ENCODE results near the gene PAQR9. TPM values are rescaled to one million over a fixed set of nuclear protein-coding genes. Genes with fewer than 3 reads are reported as not detected.

PAQR9 gene
- polyA plus RNA-seq, 1 of the 3 experiments (the other 2 are of a cell fraction), result 0.16 TPM

GRCh38 chr3:142935963-142936362 lies 27.5 kb downstream of the PAQR9 start:
- no peaks in the 10 kb centered on the region for H3K27me3 ChIP-seq (ENCODE audit: insufficient read depth)
- no peak for DNase-seq
- no peaks in the 10 kb centered on the region for H3K4me1 ChIP-seq (ENCODE audit: control insufficient read depth in 1 of 2, insufficient read depth in 2 of 2, low read depth in 1 of 2, low read length in 1 of 2)
- ChIA-PET CTCF (no interaction called here), POLR2A (no interaction called here)
- WGBS (ENCODE audit: low lambda C conversion rate), result 30% methylated on average over 5 of the region's 5 CpGs
- H3K9ac ChIP-seq, result no peak overlapping the region
- peaks cover 6% of the 10 kb centered on the region for H3F3A ChIP-seq (replicated peaks; ENCODE audit: insufficient read depth)
- H3K79me2 ChIP-seq (ENCODE audit: insufficient read depth), result no peaks in the 10 kb centered on the region
- H2AFZ ChIP-seq (ENCODE audit: low read depth), result no peak overlapping the region
- H3K4me2 ChIP-seq, result no peak overlapping the region
- H3K4me3 ChIP-seq (ENCODE audit: low read depth in 2 of 2, low read length in 1 of 2), result no peak overlapping the region
- TF ChIP-seq TCF12 (IDR thresholded peaks at IDR 0.05) (no peak), USF2 (IDR thresholded peaks at IDR 0.05; ENCODE audit: borderline replicate concordance, low read depth, low read length) (no peak), GATA2 (CRISPR knock-in tag; IDR thresholded peaks at IDR 0.05) (no peak), MAX (IDR thresholded peaks at IDR 0.05; ENCODE audit: low read depth) (no peak), NFIC (IDR thresholded peaks at IDR 0.05; ENCODE audit: borderline replicate concordance) (no peak), CHD2 (IDR thresholded peaks at IDR 0.05; ENCODE audit: low read length, partially characterized antibody) (no peak), YY1 (IDR thresholded peaks at IDR 0.05; ENCODE audit: low read depth) (no peak)
- H3K27ac ChIP-seq (ENCODE audit: low read depth in 2 of 2, low read length in 1 of 2), result no peak overlapping the region
- H4K20me1 ChIP-seq (ENCODE audit: insufficient read depth), result no peaks in the 10 kb centered on the region
- no peaks in the 10 kb centered on the region for H3K9me2 ChIP-seq
- no peaks in the 10 kb centered on the region for H3K36me3 ChIP-seq (replicated peaks in 1 of 2; ENCODE audit: control insufficient read depth in 1 of 2, insufficient read depth in 2 of 2, low read length in 1 of 2)
- no peaks in the 10 kb centered on the region for H3K9me3 ChIP-seq

GRCh38 chr3:142934887-142935269 lies 28.6 kb downstream of the PAQR9 start:
- H3K9me3 ChIP-seq, result no peaks in the 10 kb centered on the region
- H4K20me1 ChIP-seq (ENCODE audit: insufficient read depth), result no peaks in the 10 kb centered on the region
- no peaks in the 10 kb centered on the region for H3K9me2 ChIP-seq
- H3K27me3 ChIP-seq (ENCODE audit: insufficient read depth), result no peaks in the 10 kb centered on the region
- no peak overlapping the region for H3K4me2 ChIP-seq
- DNase-seq, result no peak
- H3K9ac ChIP-seq, result no peak overlapping the region
- H3K4me3 ChIP-seq (ENCODE audit: low read depth in 2 of 2, low read length in 1 of 2), result no peak overlapping the region
- H3K27ac ChIP-seq (ENCODE audit: low read depth in 2 of 2, low read length in 1 of 2), result no peak overlapping the region
- 45% methylated on average over 3 of the region's 3 CpGs for WGBS (ENCODE audit: low lambda C conversion rate)
- no peaks in the 10 kb centered on the region for H3K4me1 ChIP-seq (ENCODE audit: control insufficient read depth in 1 of 2, insufficient read depth in 2 of 2, low read depth in 1 of 2, low read length in 1 of 2)
- H3K36me3 ChIP-seq (replicated peaks in 1 of 2; ENCODE audit: control insufficient read depth in 1 of 2, insufficient read depth in 2 of 2, low read length in 1 of 2), result no peaks in the 10 kb centered on the region
- ChIA-PET CTCF (no interaction called here), POLR2A (no interaction called here)
- H3K79me2 ChIP-seq (ENCODE audit: insufficient read depth), result no peaks in the 10 kb centered on the region
- H3F3A ChIP-seq (replicated peaks; ENCODE audit: insufficient read depth), result peaks cover under 1% of the 10 kb centered on the region
- H2AFZ ChIP-seq (ENCODE audit: low read depth), result no peak overlapping the region
- TF ChIP-seq EP300 (IDR thresholded peaks at IDR 0.05; ENCODE audit: borderline replicate concordance in 1 of 2, low read depth in 1 of 2, low read length in 1 of 2), result no peak
- TF ChIP-seq, protein P1, sequence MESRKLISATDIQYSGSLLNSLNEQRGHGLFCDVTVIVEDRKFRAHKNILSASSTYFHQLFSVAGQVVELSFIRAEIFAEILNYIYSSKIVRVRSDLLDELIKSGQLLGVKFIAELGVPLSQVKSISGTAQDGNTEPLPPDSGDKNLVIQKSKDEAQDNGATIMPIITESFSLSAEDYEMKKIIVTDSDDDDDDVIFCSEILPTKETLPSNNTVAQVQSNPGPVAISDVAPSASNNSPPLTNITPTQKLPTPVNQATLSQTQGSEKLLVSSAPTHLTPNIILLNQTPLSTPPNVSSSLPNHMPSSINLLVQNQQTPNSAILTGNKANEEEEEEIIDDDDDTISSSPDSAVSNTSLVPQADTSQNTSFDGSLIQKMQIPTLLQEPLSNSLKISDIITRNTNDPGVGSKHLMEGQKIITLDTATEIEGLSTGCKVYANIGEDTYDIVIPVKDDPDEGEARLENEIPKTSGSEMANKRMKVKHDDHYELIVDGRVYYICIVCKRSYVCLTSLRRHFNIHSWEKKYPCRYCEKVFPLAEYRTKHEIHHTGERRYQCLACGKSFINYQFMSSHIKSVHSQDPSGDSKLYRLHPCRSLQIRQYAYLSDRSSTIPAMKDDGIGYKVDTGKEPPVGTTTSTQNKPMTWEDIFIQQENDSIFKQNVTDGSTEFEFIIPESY (IDR thresholded peaks at IDR 0.05; ENCODE audit: borderline replicate concordance, low read depth), result no peak
- no peak for TF ChIP-seq REST (IDR thresholded peaks at IDR 0.05; ENCODE audit: low read depth, low read length)
- no peak for TF ChIP-seq FOXJ3 (CRISPR knock-in tag; IDR thresholded peaks at IDR 0.05)
- no peak for TF ChIP-seq MXI1 (IDR thresholded peaks at IDR 0.05; ENCODE audit: low read depth, low read length)
- TF ChIP-seq TAF1 (IDR thresholded peaks at IDR 0.05; ENCODE audit: borderline replicate concordance, low read depth, low read length), result no peak
- no peak for TF ChIP-seq JUND (IDR thresholded peaks at IDR 0.05)
- TF ChIP-seq IRF3 (IDR thresholded peaks at IDR 0.05; ENCODE audit: low read depth, low read length), result no peak
- TF ChIP-seq, protein P2, sequence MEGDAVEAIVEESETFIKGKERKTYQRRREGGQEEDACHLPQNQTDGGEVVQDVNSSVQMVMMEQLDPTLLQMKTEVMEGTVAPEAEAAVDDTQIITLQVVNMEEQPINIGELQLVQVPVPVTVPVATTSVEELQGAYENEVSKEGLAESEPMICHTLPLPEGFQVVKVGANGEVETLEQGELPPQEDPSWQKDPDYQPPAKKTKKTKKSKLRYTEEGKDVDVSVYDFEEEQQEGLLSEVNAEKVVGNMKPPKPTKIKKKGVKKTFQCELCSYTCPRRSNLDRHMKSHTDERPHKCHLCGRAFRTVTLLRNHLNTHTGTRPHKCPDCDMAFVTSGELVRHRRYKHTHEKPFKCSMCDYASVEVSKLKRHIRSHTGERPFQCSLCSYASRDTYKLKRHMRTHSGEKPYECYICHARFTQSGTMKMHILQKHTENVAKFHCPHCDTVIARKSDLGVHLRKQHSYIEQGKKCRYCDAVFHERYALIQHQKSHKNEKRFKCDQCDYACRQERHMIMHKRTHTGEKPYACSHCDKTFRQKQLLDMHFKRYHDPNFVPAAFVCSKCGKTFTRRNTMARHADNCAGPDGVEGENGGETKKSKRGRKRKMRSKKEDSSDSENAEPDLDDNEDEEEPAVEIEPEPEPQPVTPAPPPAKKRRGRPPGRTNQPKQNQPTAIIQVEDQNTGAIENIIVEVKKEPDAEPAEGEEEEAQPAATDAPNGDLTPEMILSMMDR (IDR thresholded peaks at IDR 0.05), result no peak
- no peak for TF ChIP-seq RAD21 (IDR thresholded peaks at IDR 0.05; ENCODE audit: low read length)
- TF ChIP-seq EZH2phosphoT487 (IDR thresholded peaks at IDR 0.05; ENCODE audit: borderline replicate concordance, low read depth), result no peak
- TF ChIP-seq POLR2AphosphoS5 (IDR thresholded peaks at IDR 0.05; ENCODE audit: low read depth, low read length), result no peak
- TF ChIP-seq CHD2 (IDR thresholded peaks at IDR 0.05; ENCODE audit: low read length, partially characterized antibody), result no peak

All from SK-N-SH (cell line).